GM18505 (cell line): ENCODE data around the gene EFNA2.

Source experiments
- ATAC-seq: cut with Tn5 transposase; IDR thresholded peaks from one replicate; pipeline ENCODE4 v1.9.1; 2021; ENCODE audit not compliant: unreplicated experiment
- POLR2A ChIP-seq: IDR thresholded peaks from 4 replicates; pipeline ENCODE4 v1.6.1; 2011; ENCODE audit warnings: borderline replicate concordance; ENCODE audit not compliant: insufficient read depth, insufficient read length; ENCODE audit errors: extremely low read depth

EFNA2 gene

DNA sequence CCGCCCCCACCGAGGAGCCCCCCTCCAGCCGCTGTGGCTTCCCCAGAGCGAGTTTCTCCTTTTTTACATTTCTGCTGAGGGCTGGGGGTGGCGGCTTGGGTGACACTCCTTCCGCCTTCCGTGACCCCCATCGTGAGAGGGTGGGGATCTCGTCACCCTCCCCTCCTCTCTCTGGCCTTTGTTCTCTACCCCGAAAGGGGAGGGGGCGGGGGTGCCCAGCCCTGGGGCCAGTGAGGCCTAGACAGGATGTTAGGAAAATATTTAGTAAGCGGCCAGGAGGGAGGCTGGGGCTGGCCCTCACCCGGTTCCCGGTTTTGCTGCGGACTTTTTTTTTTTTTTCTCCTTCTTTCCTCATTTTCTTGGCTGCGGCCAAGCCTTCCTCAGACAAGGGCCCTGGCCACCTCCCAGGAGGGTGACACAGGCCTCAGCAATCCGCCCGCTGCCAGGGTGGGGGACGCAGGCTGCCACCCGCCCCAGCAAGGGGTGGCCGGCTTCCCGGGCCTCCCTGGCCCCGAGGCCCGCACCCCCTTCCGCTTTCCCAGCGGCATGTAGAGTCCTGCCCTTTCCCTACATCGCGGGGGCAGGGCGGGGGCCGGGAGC lies 33.4 kb upstream of the EFNA2 start:
- TF ChIP-seq POLR2A, result no peak
- ATAC-seq, result no peak

DNA sequence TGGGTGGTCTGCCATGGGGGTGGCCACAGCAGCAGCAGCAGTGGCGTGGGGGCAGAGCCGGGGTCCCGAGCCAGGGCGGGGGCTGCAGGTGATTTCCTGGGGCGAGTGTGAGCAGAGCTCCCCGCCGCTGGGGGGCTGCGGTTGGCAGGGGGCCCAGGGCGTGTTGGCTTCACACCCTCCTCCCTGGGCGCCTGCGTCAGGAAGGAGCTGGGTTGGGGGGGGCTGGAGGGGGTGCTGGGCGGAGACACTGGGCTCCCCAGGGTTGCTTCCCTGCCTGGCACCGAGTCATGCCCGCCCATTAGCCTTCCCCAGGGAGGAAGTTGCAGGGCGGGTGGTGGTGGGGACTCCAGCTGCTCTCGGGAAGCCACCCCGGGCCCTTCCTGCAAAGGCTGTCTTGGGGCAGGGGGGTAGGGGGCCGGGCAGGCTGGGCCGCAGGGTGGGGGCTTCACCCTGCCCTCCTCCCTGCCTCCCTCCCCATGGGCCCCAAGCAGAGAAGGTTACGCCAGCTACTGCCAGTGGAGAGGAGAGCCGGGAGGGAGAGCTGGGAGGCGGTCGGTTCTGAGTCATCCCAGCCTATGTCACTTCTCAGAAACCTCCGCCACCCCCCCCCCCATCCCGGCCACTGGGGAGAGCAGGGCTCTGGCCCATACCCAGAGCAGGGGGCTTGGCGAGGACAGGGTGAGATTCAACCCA lies 32.7 kb upstream of the EFNA2 start:
- no peak for TF ChIP-seq POLR2A
- no peak for ATAC-seq

DNA sequence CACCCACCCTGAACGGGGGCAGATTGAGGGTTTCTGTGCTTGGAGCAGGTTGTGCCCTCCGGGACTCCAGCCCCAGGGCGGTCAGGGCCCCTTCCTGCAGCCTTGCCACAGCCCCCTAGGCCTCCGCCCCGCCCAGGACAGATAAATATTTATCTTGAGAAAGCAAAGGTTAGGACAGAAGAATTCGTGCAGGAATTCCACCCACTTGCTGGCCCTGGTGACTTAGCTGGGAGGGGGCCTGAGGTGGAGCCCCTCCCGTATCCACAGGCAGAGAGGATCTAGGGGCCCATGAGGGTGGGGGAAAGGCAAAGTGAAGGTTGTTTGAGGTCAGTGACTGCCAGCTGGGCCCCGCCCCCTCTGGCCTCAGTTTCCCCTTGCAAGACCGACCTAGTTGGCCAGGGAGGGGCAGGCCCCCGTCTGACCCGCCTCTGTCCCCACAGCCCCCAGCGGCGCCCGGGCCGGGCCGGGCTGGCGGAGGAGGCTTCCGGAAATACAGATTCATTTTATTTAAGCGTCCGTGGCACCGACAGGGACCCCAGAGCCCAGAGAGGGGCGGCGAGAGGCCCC lies 32.1 kb upstream of the EFNA2 start:
- no peak for TF ChIP-seq POLR2A
- ATAC-seq, result no peak

DNA sequence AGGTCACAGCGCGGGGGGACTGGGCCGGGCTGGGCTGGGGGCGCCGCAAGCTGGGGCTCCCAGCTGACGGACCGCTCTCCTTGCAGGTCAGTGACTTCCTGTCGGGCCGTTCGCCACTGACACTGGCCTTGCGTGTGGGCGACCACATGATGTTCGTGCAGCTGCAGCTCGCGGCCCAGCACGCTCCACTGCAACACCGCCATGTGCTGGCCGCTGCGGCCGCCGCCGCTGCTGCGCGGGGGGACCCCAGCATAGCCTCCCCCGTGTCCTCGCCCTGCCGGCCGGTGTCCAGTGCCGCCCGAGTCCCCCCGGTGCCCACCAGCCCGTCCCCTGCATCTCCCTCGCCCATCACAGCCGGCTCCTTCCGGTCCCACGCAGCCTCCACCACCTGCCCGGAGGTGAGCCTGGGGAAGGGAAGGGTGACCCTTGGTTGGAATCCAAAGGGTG lies 31.6 kb upstream of the EFNA2 start:
- TF ChIP-seq POLR2A, result no peak
- no peak for ATAC-seq

DNA sequence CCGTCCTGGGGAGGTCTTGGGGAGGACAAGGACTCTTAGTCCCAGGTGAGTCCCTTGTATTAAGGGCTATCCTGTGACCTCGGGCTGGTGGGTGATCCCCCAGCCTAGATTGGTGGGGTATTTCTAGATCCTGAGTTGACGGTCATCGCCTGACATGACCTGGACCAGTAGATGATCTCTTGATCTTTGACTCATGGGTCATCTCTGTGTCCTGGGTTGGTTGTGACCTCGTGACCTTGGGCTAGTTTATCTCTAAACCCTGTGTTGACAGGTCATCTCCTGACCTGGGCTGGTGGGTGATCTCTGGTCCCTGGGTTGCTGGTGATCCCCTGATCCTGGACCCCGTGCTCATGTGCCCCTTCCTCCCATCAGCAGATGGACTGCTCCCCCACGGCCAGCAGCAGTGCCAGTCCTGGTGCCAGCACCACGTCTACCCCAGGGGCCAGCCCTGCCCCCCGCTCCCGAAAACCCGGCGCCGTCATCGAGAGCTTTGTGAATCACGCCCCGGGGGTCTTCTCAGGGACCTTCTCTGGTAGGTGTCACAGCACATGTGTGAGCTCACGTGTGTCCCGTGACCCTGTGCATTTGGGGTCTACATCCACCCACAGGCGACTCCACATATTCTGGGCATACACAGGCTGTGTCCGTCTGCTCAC lies 31.0 kb upstream of the EFNA2 start:
- no peak for TF ChIP-seq POLR2A
- ATAC-seq, result no peak

DNA sequence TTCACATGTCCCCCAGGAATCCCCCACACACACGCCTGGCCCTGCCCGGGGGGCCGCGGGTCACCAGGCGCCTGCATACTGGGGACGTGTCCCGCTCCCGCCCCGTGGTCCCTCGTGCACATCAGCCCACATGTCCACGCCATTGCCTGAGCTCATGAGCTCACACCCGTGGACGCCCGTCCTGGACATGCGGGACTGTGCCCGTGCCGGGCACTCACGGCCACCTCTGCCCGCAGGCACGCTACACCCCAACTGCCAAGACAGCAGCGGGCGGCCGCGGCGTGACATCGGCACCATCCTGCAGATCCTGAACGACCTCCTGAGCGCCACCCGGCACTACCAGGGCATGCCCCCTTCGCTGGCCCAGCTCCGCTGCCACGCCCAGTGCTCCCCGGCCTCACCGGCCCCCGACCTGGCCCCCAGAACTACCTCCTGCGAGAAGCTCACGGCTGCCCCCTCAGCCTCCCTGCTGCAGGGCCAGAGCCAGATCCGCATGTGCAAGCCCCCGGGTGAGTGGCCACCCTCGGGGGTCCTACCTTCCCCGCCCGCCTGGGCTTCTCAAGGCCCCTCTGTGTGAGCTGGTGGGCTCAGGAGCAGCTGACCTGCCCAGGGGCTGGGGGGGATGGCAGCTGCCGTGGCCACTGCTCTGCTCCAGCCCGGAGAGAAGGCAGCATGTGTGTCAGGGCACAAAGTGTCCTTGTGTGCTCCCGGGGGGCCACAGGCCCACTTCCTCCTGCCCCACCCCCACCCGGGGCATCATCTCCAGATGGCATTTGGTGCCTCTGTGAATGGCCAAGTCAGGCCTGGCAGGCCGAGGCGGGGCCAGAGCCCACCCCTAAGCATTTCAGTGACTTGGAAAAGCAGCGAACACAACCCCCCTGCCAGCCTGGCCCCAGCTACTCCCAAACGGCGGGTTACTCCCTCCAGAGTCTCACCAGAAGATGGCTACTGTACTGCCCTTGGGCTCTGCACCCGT lies 30.2 kb upstream of the EFNA2 start:
- no peak for ATAC-seq
- TF ChIP-seq POLR2A, result peak; percentile 23

DNA sequence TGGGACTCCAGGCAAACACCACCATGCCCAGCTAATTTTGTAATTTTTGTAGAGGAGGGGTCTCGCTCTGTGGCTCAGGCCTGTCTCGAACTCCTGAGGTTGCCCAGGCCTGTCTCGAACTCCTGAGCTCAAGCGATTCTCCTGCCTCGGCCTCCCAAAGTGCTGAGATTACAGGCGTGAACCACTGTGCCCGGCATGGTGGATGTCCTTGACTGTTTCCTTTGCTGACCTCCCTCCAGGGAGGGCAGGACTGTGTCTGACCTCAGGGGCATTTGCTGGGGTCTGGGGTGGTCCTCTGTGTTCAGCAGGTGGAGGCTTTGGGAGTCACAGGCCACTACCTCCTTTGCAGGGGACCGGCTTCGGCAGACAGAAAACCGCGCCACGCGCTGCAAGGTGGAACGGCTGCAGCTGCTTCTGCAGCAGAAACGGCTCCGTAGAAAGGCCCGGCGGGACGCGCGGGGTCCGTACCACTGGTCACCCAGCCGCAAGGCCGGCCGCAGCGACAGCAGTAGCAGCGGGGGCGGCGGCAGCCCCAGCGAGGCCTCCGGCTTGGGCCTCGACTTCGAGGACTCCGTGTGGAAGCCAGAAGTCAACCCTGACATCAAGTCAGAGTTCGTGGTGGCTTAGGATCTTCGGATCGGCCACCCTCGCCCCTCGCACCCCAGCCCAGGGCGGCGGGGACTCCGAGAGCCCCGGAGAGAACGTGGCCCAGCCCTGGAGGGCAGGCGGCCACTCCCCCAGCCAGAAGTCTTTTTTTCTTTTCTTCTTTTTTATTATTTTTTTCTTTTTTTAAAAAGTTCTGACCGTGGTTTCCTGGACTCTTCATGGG lies 28.8 kb upstream of the EFNA2 start:
- TF ChIP-seq POLR2A, result no peak
- no peak for ATAC-seq

DNA sequence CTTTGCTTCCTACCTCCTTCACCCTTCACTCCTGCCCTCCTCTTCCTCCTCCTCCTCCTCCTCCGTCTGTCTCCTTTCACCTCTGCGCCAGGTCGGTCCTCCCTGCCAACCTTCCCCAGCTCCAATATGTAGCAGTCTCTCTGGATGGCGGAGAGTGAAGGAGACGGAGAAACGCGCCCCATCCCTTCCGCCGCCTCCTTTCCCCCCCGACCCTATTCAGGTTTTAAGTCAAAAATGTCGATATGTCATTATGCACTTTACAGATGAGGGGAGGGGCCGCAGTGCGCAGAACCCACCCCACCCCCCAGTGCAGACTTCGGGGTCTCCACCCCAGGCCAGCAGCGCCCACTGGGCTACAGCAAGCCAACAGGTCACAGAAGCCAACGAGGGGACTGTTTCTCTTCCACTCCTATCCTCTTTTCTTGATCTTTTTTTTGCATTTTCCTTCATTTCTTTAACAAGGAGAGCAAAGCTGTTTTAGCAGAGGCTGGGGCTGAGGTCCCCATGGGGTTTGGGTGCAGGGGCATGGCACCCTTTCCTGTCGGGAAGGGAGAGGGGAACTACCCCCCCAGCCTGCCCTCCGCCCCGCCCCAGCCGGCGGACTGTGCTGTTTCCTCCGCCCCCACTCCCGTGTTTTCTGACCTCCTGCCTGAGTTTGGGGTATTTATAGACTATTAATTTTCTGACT lies 28.1 kb upstream of the EFNA2 start:
- ATAC-seq, result no peak
- TF ChIP-seq POLR2A, result no peak

DNA sequence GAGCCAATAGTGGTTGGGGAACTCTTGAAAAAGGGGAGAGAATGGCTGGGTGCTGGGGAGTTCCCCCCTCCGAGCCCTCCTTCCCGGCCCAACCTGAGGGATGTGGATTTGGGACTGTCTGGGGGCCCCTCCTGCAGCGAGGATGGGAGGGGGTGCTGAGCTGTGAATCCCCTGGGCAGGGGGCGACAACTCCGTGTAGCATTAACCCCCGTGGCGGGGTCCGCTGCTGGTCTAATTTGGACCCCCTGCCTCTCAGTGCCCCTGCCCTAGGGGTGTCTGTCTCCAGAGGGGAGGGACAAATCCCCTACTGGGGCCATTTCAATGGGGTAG lies 27.5 kb upstream of the EFNA2 start:
- no peak for TF ChIP-seq POLR2A
- no peak for ATAC-seq

DNA sequence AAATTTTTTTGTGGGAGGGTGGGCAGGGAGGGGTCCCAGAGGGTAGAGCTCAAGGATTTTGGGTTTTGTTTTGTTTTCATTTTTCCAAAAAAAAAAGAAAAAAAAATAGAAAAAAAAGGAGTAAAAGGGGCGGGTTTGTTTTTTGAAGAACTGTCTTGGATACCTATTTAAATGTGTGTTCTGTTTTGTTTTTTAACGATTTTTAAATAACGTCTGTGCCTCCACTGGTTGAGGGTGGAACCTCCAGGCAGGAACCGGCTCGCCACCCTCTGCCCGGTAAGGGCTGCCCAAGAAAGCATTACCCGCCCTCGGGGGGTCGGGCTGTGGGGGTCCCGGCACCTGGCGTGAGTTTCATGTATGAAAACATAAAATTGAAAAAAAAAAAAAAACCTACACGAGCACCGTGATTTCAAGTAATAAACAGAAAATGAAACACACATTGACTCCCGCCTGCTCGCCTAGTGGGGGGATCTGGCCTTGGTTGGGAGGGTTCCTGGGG lies 26.9 kb upstream of the EFNA2 start:
- TF ChIP-seq POLR2A, result no peak
- ATAC-seq, result no peak

DNA sequence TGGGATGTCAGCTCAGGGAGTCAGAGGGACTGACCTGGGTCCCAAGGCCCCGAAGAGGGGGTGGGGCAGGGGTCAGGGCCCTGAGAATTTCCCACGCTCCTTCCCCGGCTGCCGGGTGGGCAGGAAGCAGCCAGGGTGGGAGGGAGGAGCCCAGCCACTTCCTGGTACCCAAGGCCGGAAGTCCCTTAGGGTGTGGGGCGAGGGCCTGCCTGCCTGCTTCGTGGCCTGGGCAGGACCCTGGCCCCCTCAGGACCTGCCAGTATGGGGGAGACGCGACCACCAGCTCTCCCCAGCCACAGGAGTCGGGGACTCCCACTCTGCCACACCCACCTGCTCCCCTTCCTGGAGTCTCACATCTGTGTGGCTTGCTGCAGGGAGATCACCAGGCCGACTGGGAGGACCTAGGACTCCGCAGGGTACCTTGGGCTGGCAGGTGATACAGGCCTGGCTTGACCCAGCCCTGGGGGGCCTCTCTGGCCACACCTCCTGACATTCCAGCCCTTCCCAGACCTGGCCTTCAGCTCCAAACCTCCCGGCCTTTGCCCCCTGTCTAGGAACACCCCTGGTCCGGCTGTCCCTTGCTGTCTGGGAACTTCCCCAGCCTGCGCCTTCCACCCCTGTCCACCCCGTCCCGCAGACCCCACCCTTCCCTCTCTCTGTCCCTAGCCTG lies 26.3 kb upstream of the EFNA2 start:
- peak; percentile 25 for ATAC-seq
- peak; percentile 85 for TF ChIP-seq POLR2A
